K562 (cell line): ENCODE results near the gene IFFO2. TPM values are rescaled to one million over a fixed set of nuclear protein-coding genes. Genes with fewer than 3 reads are reported as not detected.

ENCODE experiments used
- CEBPG ChIP-seq, 3 experiments: fragments of 200-800 bp in 1 of 3; sonication (Bioruptor generic) in 1 of 3; sonication (generic) in 1 of 3; formaldehyde crosslinking in 1 of 3; IDR thresholded peaks in 2 of 3; conservative IDR thresholded peaks in 1 of 3; 2 replicates each; pipeline versions ENCODE4 v1.6.1 to v1.8.0; 2016 to 2022; ENCODE audit warnings: missing compliant biosample characterization in 2 of 3, missing genetic modification characterization in 2 of 3, mild to moderate bottlenecking in 1 of 3, missing genetic modification reagents in 1 of 3
- ETV6 ChIP-seq, 3 experiments: fragments of 150-350 bp in 1 of 3; sonication (generic) in 1 of 3; formaldehyde crosslinking in 1 of 3; IDR thresholded peaks; 2 replicates each; pipeline versions ENCODE4 v1.6.1 to v1.8.0; 2014 to 2022; ENCODE audit warnings: borderline replicate concordance in 2 of 3, low read depth in 2 of 3, antibody characterized with exemption in 1 of 3, low read length in 1 of 3, mild to moderate bottlenecking in 1 of 3, missing genetic modification reagents in 1 of 3
- HMBOX1 ChIP-seq: sonication (generic); IDR thresholded peaks from 2 replicates; pipeline ENCODE4 v1.6.1; 2016
- MEIS2 ChIP-seq: fragments of 450-650 bp; IDR thresholded peaks from 2 replicates; pipeline ENCODE4 v1.6.1; 2014; ENCODE audit warnings: mild to moderate bottlenecking; ENCODE audit not compliant: partially characterized antibody
- MYC ChIP-seq, 2 experiments: fragments of 250-450 bp in 1 of 2; sonication (Bioruptor Pico) in 1 of 2; IDR thresholded peaks; 2 replicates each; pipeline versions ENCODE4 v1.5.1 to v1.6.1; 2012 to 2021; ENCODE audit warnings: low read depth in 2 of 2, borderline replicate concordance in 1 of 2, improper control_type of control experiment in 1 of 2, low read length in 1 of 2, mild to moderate bottlenecking in 1 of 2, moderate library complexity in 1 of 2
- NBN ChIP-seq: fragments of 450-650 bp; IDR thresholded peaks from 2 replicates; pipeline ENCODE4 v1.6.1; 2016; ENCODE audit warnings: low read depth, mild to moderate bottlenecking
- PKNOX1 ChIP-seq: fragments of 450-650 bp; IDR thresholded peaks from 2 replicates; pipeline ENCODE4 v1.6.1; 2016
- POU5F1 ChIP-seq: fragments of 150-350 bp; IDR thresholded peaks from 2 replicates; pipeline ENCODE4 v1.6.1; 2014; ENCODE audit warnings: borderline replicate concordance, low read length, low read depth, mild to moderate bottlenecking; ENCODE audit not compliant: partially characterized antibody
- RAD21 ChIP-seq, 2 experiments: fragments of 250-450 bp in 1 of 2; fragments of 450-650 bp in 1 of 2; sonication (Bioruptor Pico) in 1 of 2; formaldehyde crosslinking in 1 of 2; IDR thresholded peaks in 1 of 2; conservative IDR thresholded peaks in 1 of 2; 2 replicates each; pipeline versions ENCODE4 v1.4.0 to v1.8.0; 2020 to 2022; ENCODE audit warnings: mild to moderate bottlenecking in 2 of 2, moderate library complexity in 1 of 2
- SMARCC2 ChIP-seq: fragments of 450-650 bp; IDR thresholded peaks from 2 replicates; pipeline ENCODE4 v1.6.1; 2017; ENCODE audit warnings: antibody characterized with exemption, moderate library complexity, mild to moderate bottlenecking, low read depth
- SRSF9 ChIP-seq: fragments of 200-400 bp; formaldehyde crosslinking; IDR thresholded peaks from 2 replicates; pipeline ENCODE4 v1.6.1; 2017; ENCODE audit warnings: low read depth, low read length, borderline replicate concordance
- STAT5A ChIP-seq: IDR thresholded peaks from 2 replicates; pipeline ENCODE4 v1.6.1; 2012; ENCODE audit warnings: low read length, inconsistent platforms, borderline replicate concordance
- TAL1 ChIP-seq: fragments of 450-650 bp; IDR thresholded peaks from 2 replicates; pipeline ENCODE4 v1.6.1; 2016; ENCODE audit warnings: mild to moderate bottlenecking
- TEAD4 ChIP-seq, 2 experiments: sonication (generic) in 1 of 2; formaldehyde crosslinking in 1 of 2; IDR thresholded peaks; 2 replicates each; pipeline versions ENCODE4 v1.6.1 to v1.8.0; 2012 to 2022; ENCODE audit warnings: borderline replicate concordance in 1 of 2, inconsistent platforms in 1 of 2, low read length in 1 of 2, mild to moderate bottlenecking in 1 of 2, missing genetic modification reagents in 1 of 2
- ZEB2 ChIP-seq: fragments of 450-650 bp; IDR thresholded peaks from 2 replicates; pipeline ENCODE4 v1.6.1; 2016
- ZFP30 ChIP-seq: fragments of 250-450 bp; sonication (Bioruptor Pico); IDR thresholded peaks from 2 replicates; pipeline ENCODE4 v1.8.0; 2022; ENCODE audit warnings: moderate library complexity, mild to moderate bottlenecking, inconsistent platforms, borderline replicate concordance
- ZFPM2 ChIP-seq: fragments of 250-450 bp; sonication (Bioruptor Pico); IDR thresholded peaks from 2 replicates; pipeline ENCODE4 v1.5.1; 2022; ENCODE audit warnings: mild to moderate bottlenecking
- ZNF146 ChIP-seq: IDR thresholded peaks from one replicate; pipeline ENCODE4 v1.6.1; 2018; ENCODE audit warnings: missing compliant biosample characterization; ENCODE audit not compliant: unreplicated experiment
- ZNF384 ChIP-seq: IDR thresholded peaks from 2 replicates; pipeline ENCODE4 v1.6.1; 2012; ENCODE audit warnings: low read depth, low read length, improper control_type of control experiment
- ZNF707 ChIP-seq: fragments of 250-450 bp; sonication (Bioruptor Pico); conservative IDR thresholded peaks from 2 replicates; pipeline ENCODE4 v1.8.0; 2022; ENCODE audit warnings: inconsistent platforms, mild to moderate bottlenecking, moderate library complexity
- polyA plus RNA-seq, 8 experiments: library from polyadenylated mRNA; depleted of rRNA in 4 of 8; stranded (reverse) in 5 of 8; unstranded in 3 of 8; fragments of >200 nt; fragmentation: Nextera tagmentation in 2 of 8; fragmentation: Illumina TruSeq in 1 of 8; extraction: Ambion mirVana in 2 of 8; extraction: Trizol in 1 of 8; gene quantifications; 2 replicates each; pipeline versions ENCODE4 v1.2.1 to v1.2.3, GENCODE V29; 2011 to 2014; ENCODE audit warnings: inconsistent platforms in 1 of 8, missing spikeins in 1 of 8
- total RNA-seq, 7 experiments: library from RNA; depleted of rRNA in 6 of 7; stranded (reverse); fragments of >200 nt in 6 of 7; fragmentation: Illumina TruSeq in 2 of 7; extraction: Trizol in 2 of 7; gene quantifications; 2 replicates each; pipeline versions ENCODE4 v1.2.1 to v1.2.3, GENCODE V29; 2011 to 2021; ENCODE audit warnings: low replicate concordance in 1 of 7
- TF ChIP-seq, protein P1 (sequence below): sonication (generic); formaldehyde crosslinking; IDR thresholded peaks from 2 replicates; pipeline ENCODE4 v1.8.0; 2022; ENCODE audit warnings: missing genetic modification reagents, mild to moderate bottlenecking, moderate library complexity, borderline replicate concordance

IFFO2 gene
- total and polyA plus RNA-seq, 9 of the 15 experiments (the other 6 are each of a cell fraction or from before 2014, with no cell fraction given), result 0.15 to 1.0 (median 0.44) TPM; not detected in 2

DNA sequence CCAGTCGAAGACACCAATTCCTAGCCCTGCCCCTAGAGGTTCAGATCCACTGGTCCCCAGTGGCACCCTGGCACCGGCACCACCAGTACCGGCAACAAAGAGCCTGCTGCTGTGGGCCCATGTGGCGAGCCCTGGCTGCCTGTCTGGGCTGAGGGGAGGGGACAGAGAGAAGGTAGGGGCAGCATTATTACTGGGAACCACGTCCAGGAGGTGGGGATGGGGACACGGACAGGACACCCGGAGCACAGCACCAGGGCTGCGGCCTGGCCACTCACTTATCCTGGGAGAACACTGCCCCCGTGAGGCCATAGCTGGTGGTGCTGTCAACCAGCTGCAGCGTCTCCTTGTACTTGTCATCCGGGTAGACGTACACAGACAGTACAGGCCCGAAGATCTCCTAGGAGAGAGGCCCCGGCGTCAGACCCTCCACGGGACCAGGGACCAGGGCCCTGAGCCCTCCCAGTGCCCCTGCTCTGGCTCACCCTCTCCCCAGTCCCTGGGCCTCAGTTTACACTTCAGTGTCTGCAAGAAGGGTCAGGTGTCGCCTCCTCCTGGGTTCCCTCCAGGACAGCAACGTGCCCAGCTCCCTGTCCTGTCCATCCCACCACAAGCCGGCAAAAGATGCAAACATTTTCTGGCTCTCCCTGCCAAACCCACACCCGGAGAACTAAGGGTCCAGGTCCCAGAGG lies 81.2 kb downstream of the IFFO2 start (continued):
- no peak for TF ChIP-seq TEAD4 (IDR thresholded peaks at IDR 0.05; ENCODE audit: low read length)
- 0 out of 2 replicates have a peak, but pooled peaks have one; percentile 26 for TF ChIP-seq TEAD4 (CRISPR knock-in tag; IDR thresholded peaks at IDR 0.05; ENCODE audit: borderline replicate concordance)
- TF ChIP-seq ZFPM2, result no peak
- 0 out of 2 replicates have a peak, but pooled peaks have one; percentile 17 for TF ChIP-seq MYC (IDR thresholded peaks at IDR 0.05; ENCODE audit: low read depth, low read length)
- no peak for TF ChIP-seq MYC (CRISPR knock-in tag; IDR thresholded peaks at IDR 0.05; ENCODE audit: borderline replicate concordance, low read depth)
- peak; percentile 49; the same call in 1 of the 2 replicates for TF ChIP-seq PKNOX1
- no peak for TF ChIP-seq NBN
- no peak for TF ChIP-seq STAT5A
- 0 out of 2 replicates have a peak, but pooled peaks have one; percentile 9 for TF ChIP-seq ZNF384
- TF ChIP-seq CEBPG (CRISPR knock-in tag; IDR thresholded peaks at IDR 0.05), result 0 out of 2 replicates have a peak, but pooled peaks have one; percentile 10
- no peak for TF ChIP-seq CEBPG (tag; conservative IDR thresholded peaks at IDR 0.05 in 1 of 2, IDR thresholded peaks at IDR 0.05 in 1 of 2)
- no peak for TF ChIP-seq ZNF146
- TF ChIP-seq POU5F1, result no peak
- TF ChIP-seq, protein P1, sequence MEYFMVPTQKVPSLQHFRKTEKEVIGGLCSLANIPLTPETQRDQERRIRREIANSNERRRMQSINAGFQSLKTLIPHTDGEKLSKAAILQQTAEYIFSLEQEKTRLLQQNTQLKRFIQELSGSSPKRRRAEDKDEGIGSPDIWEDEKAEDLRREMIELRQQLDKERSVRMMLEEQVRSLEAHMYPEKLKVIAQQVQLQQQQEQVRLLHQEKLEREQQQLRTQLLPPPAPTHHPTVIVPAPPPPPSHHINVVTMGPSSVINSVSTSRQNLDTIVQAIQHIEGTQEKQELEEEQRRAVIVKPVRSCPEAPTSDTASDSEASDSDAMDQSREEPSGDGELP, result peak; percentile 65; the same call in 1 of the 2 replicates
- no peak for TF ChIP-seq ZNF707 (CRISPR knock-in tag)
- TF ChIP-seq HMBOX1, result no peak
- TF ChIP-seq ETV6 (IDR thresholded peaks at IDR 0.05; ENCODE audit: borderline replicate concordance in 1 of 2, low read depth in 2 of 2, low read length in 1 of 2), result no peak
- TF ChIP-seq ETV6 (CRISPR knock-in tag; IDR thresholded peaks at IDR 0.05; ENCODE audit: borderline replicate concordance), result no peak
- no peak for TF ChIP-seq TAL1
- TF ChIP-seq MEIS2, result peak; percentile 23
- TF ChIP-seq ZEB2, result 0 out of 2 replicates have a peak, but pooled peaks have one; percentile 26
- TF ChIP-seq SRSF9, result no peak
- TF ChIP-seq SMARCC2, result no peak
- TF ChIP-seq ZFP30 (CRISPR knock-in tag), result no peak
- peak; percentile 54 to 92 for TF ChIP-seq RAD21 (CRISPR knock-in tag; conservative IDR thresholded peaks at IDR 0.05 in 1 of 2, IDR thresholded peaks at IDR 0.05 in 1 of 2)
